HepG2 (cell line): ENCODE data around the gene TTC39C. TPM values are rescaled to one million over a fixed set of nuclear protein-coding genes. Genes with fewer than 3 reads are reported as not detected.

Source experiments
- ARNTL ChIP-seq: sonication (generic); formaldehyde crosslinking; IDR thresholded peaks from 2 replicates; pipeline ENCODE4 v1.4.0; 2020; ENCODE audit warnings: mild to moderate bottlenecking, missing genetic modification reagents
- CBFB ChIP-seq: sonication (generic); formaldehyde crosslinking; IDR thresholded peaks from 2 replicates; pipeline ENCODE4 v1.4.0; 2020; ENCODE audit warnings: missing genetic modification reagents
- IKZF4 ChIP-seq: sonication (generic); formaldehyde crosslinking; IDR thresholded peaks from 2 replicates; pipeline ENCODE4 v1.5.1; 2020; ENCODE audit warnings: borderline replicate concordance, mild to moderate bottlenecking, low read depth, missing genetic modification reagents; ENCODE audit errors: not compliant biosample characterization
- SNAPC5 ChIP-seq: sonication (generic); formaldehyde crosslinking; IDR thresholded peaks from 2 replicates; pipeline ENCODE4 v1.8.1; 2023; ENCODE audit warnings: mild to moderate bottlenecking, missing genetic modification reagents, borderline replicate concordance
- SP5 ChIP-seq: IDR thresholded peaks from 2 replicates; pipeline ENCODE4 v1.6.1; 2016; ENCODE audit warnings: low read depth, borderline replicate concordance
- ZNF292 ChIP-seq: sonication (generic); formaldehyde crosslinking; IDR thresholded peaks from 2 replicates; pipeline ENCODE4 v1.8.1; 2022; ENCODE audit warnings: mild to moderate bottlenecking, low read depth, missing genetic modification reagents, borderline replicate concordance
- ZNF414 ChIP-seq: sonication (generic); formaldehyde crosslinking; IDR thresholded peaks from 2 replicates; pipeline ENCODE4 v1.5.0; 2020; ENCODE audit warnings: missing genetic modification reagents
- ZNF530 ChIP-seq: sonication (generic); formaldehyde crosslinking; IDR thresholded peaks from 2 replicates; pipeline ENCODE4 v1.5.0; 2020; ENCODE audit warnings: low read depth, mild to moderate bottlenecking, missing genetic modification reagents
- ZNF546 ChIP-seq: sonication (generic); formaldehyde crosslinking; conservative IDR thresholded peaks from 2 replicates; pipeline ENCODE4 v1.8.1; 2023; ENCODE audit warnings: mild to moderate bottlenecking, missing genetic modification reagents
- ZNF557 ChIP-seq: sonication (generic); formaldehyde crosslinking; IDR thresholded peaks from 2 replicates; pipeline ENCODE4 v1.4.0; 2020; ENCODE audit warnings: missing genetic modification reagents
- ZNF776 ChIP-seq: sonication (generic); formaldehyde crosslinking; IDR thresholded peaks from 2 replicates; pipeline ENCODE4 v1.4.0; 2020; ENCODE audit warnings: mild to moderate bottlenecking, missing genetic modification reagents
- ZNF800 ChIP-seq: sonication (generic); formaldehyde crosslinking; IDR thresholded peaks from 2 replicates; pipeline ENCODE4 v1.4.0; 2020; ENCODE audit warnings: missing genetic modification reagents
- ZNF816 ChIP-seq: sonication (generic); formaldehyde crosslinking; IDR thresholded peaks from 2 replicates; pipeline ENCODE4 v1.8.0; 2022; ENCODE audit warnings: missing genetic modification reagents, mild to moderate bottlenecking, borderline replicate concordance
- polyA plus RNA-seq, 8 experiments: library from polyadenylated mRNA; depleted of rRNA in 3 of 8; stranded (reverse) in 7 of 8; unstranded in 1 of 8; fragments of >200 nt; fragmentation: Illumina TruSeq in 4 of 8; extraction: Trizol in 4 of 8; gene quantifications; 2 replicates each; pipeline versions ENCODE4 v1.2.1 to v1.2.3, GENCODE V29; 2011 to 2016; ENCODE audit warnings: low read depth in 4 of 8, missing spikeins in 1 of 8, mixed read lengths in 1 of 8; ENCODE audit not compliant: insufficient read depth in 1 of 8
- total RNA-seq, 5 experiments: library from RNA; depleted of rRNA; stranded (reverse); fragments of >200 nt; fragmentation: Illumina TruSeq; extraction: Trizol; gene quantifications; 2 replicates each; pipeline ENCODE4 v1.2.3, GENCODE V29; 2016; ENCODE audit warnings: low read depth in 1 of 5
- TF ChIP-seq, protein P1 (sequence below): sonication (generic); formaldehyde crosslinking; IDR thresholded peaks from 2 replicates; pipeline ENCODE4 v1.4.0; 2020; ENCODE audit warnings: mild to moderate bottlenecking, missing genetic modification reagents
- TF ChIP-seq, protein P2 (sequence below): sonication (generic); formaldehyde crosslinking; IDR thresholded peaks from 2 replicates; pipeline ENCODE4 v1.5.0; 2020; ENCODE audit warnings: mild to moderate bottlenecking, missing genetic modification reagents, borderline replicate concordance

Gene TTC39C
- total and polyA plus RNA-seq, 2 of the 13 experiments (the other 11 are each of a cell fraction or from before 2014, with no cell fraction given), result 19.1 to 25.9 TPM

- TF ChIP-seq, protein P1, sequence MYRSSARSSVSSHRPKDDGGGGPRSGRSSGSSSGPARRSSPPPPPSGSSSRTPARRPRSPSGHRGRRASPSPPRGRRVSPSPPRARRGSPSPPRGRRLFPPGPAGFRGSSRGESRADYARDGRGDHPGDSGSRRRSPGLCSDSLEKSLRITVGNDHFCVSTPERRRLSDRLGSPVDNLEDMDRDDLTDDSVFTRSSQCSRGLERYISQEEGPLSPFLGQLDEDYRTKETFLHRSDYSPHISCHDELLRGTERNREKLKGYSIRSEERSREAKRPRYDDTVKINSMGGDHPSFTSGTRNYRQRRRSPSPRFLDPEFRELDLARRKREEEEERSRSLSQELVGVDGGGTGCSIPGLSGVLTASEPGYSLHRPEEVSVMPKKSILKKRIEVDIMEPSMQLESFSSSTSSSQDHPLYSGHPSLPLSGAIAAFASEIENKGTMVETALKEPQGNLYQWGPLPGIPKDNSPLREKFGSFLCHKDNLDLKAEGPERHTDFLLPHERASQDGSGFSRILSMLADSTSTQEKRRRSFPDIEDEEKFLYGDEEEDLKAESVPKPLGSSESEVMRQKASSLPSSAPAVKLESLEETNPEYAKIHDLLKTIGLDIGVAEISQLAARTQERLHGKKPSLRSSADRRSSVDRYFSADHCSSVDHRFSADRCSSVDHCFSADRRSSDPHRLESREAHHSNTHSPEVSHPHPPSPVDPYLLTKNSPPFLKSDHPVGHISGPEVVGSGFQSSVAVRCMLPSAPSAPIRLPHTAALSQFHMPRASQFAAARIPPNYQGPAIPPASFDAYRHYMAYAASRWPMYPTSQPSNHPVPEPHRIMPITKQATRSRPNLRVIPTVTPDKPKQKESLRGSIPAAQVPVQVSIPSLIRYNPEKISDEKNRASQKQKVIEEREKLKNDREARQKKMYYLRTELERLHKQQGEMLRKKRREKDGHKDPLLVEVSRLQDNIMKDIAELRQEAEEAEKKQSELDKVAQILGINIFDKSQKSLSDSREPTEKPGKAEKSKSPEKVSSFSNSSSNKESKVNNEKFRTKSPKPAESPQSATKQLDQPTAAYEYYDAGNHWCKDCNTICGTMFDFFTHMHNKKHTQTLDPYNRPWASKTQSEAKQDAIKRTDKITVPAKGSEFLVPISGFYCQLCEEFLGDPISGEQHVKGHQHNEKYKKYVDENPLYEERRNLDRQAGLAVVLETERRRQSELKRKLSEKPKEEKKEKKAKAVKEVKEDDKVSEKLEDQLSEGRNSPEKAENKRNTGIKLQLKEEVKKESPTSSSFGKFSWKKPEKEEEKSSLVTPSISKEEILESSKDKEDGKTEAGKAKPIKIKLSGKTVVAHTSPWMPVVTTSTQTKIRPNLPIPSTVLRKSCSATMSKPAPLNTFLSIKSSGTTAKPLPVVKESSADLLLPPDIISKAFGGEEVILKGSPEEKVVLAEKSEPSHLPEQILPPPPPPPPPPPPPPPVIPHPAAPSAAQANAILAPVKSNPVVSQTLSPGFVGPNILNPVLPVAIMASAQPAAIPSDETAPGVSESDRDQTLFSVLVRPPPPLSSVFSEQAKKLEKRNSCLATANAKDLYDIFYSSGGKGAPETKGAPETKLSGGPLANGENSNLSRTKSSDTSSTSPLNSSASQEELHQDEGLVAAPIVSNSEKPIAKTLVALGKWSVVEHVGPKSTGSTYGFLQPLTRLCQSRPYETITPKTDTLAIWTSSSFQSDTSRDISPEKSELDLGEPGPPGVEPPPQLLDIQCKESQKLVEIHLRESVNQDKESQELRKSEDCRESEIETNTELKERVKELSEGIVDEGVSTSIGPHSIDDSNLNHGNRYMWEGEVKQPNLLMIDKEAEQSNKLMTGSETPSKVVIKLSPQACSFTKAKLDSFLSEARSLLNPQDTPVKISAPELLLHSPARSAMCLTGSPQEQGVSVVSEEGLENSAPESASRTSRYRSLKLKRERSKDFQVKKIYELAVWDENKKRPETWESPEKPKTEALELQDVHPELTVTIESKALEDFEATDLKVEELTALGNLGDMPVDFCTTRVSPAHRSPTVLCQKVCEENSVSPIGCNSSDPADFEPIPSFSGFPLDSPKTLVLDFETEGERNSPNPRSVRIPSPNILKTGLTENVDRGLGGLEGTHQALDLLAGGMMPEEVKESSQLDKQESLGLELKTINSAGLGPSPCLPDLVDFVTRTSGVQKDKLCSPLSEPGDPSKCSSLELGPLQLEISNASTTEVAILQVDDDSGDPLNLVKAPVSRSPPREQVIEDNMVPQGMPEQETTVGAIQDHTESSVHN, result no peak
- TF ChIP-seq ZNF546, result no peak
- peak; percentile 95 for TF ChIP-seq CBFB (CRISPR knock-in tag)
- no peak for TF ChIP-seq ZNF530 (CRISPR knock-in tag)
- no peak for TF ChIP-seq ZNF800
- TF ChIP-seq ZNF776 (CRISPR knock-in tag), result no peak
- TF ChIP-seq ZNF816, result no peak
- TF ChIP-seq SP5 (CRISPR knock-in tag), result peak; percentile 93
- TF ChIP-seq SNAPC5 (CRISPR knock-in tag), result no peak
- TF ChIP-seq ZNF557, result no peak
- TF ChIP-seq IKZF4 (CRISPR knock-in tag), result no peak
- TF ChIP-seq ARNTL (CRISPR knock-in tag), result 0 out of 2 replicates have a peak, but pooled peaks have one; percentile 49
- TF ChIP-seq, protein P2, sequence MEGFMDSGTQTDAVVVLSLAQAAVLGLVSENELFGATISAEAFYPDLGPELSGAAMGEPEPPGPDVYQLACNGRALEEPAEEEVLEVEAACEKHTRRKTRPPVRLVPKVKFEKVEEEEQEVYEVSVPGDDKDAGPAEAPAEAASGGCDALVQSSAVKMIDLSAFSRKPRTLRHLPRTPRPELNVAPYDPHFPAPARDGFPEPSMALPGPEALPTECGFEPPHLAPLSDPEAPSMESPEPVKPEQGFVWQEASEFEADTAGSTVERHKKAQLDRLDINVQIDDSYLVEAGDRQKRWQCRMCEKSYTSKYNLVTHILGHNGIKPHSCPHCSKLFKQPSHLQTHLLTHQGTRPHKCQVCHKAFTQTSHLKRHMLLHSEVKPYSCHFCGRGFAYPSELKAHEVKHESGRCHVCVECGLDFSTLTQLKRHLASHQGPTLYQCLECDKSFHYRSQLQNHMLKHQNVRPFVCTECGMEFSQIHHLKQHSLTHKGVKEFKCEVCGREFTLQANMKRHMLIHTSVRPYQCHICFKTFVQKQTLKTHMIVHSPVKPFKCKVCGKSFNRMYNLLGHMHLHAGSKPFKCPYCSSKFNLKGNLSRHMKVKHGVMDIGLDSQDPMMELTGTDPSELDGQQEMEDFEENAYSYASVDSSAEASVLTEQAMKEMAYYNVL, result peak; percentile 80; the same call in 1 of the 2 replicates
- peak; percentile 83; the same call in 1 of the 2 replicates for TF ChIP-seq ZNF414
- peak; percentile 98 for TF ChIP-seq ZNF292 (CRISPR knock-in tag)
Observed at GRCh38 chr18:24075767-24076597, 61.4 kb downstream of the TTC39C start (continued).
